Diencephalon (tissue), 1 donor: ENCODE data around the gene POLR1G. TPM values are rescaled to one million over a fixed set of nuclear protein-coding genes. Genes with fewer than 3 reads are reported as not detected.

Experiments used
- small RNA-seq: library from RNA; depleted of rRNA; stranded (forward); fragments of <200 nt; gene quantifications from one replicate; pipeline ENCODE3, GENCODE V24; 2014
- total RNA-seq: library from RNA; depleted of rRNA; stranded (reverse); fragments of >200 nt; gene quantifications from one replicate; pipeline ENCODE4 v1.2.3, GENCODE V29; 2014

Gene POLR1G, protein sequence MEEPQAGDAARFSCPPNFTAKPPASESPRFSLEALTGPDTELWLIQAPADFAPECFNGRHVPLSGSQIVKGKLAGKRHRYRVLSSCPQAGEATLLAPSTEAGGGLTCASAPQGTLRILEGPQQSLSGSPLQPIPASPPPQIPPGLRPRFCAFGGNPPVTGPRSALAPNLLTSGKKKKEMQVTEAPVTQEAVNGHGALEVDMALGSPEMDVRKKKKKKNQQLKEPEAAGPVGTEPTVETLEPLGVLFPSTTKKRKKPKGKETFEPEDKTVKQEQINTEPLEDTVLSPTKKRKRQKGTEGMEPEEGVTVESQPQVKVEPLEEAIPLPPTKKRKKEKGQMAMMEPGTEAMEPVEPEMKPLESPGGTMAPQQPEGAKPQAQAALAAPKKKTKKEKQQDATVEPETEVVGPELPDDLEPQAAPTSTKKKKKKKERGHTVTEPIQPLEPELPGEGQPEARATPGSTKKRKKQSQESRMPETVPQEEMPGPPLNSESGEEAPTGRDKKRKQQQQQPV
- 6.5 TPM for total RNA-seq

DNA sequence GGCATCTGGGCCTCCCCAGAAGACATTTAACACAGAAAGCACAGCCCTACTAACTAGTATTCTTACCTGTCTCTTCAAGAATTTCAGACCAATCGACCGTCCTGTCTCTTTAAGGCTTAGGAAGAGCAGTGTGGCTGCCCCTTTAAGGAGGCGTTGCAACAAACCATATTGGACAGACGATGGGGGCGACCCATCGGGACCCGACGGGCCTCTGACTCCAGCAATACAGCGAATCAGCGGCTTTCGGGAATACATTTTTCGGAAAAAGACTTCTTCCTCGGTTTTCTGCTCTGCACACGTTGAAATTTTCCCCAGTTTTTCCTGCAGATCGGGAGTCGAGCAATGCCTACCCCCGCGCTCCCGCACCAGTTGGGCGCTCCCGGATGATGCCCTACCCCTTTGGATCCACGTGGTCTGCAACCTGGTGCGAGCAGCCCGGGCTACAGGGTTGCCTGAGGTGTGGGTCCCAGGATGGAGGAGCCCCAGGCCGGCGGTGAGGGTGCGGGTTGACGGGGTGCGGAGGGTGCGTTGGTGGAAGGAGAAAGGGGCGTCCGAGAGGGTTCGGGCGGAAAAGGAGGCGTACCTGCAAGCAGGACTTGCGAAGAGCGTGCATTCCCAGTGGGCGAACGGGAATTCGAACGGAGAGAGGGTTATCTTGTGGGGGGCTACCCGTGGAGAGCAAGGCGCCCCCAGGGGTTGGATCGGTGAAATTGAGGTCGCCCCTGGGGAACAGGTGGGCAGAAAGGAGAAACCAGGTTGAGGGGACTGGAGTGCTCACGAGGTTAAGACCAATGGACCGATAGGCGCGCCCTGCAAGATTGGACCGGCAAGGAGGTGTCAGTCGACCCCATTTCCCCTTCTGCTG lies at the start of gene POLR1G:
TSS of gene POLR1G (plus strand) at position 419 of the 865 bp plus-strand sequence. CDS start at position 472, 53 bp downstream.

DNA sequence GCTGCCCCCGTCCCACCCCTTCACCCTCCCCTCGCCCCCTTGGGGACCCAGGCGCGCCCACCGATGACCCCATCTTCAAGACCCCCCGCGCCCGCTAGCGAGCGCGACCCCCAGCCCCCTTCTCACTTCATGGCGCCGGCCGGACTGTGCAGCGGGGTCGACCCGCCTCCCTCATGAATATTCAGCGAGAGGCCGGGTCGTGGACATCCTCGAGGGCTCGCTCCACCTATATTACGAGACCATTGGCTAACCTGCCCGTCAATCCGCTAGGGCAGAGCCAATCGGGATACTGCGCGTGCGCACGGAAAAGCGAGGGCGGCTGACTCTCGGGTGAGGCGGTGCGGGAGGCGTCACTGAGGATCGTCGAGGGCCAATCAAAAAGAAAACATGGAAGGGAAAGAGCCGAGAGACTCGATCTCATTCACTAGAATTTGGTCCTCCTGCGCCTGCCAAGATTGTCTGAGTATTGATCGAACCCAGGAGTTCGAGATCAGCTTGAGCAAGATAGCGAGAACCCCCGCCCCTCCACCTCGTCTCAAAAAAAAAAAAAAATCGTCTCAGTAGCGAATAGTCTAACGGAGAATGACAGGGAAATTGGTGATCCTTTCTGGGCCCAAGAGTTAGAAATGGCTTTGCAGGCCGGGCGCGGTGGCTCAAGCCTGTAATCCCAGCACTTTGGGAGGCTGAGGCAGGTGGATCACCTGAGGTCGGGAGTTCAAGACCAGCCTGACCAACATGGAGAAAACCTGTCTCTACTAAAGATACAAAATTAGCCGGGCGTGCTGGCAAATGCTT lies 35.8 kb upstream of the POLR1G start, which contains the start of gene ERCC2:
TSS of gene ERCC2 (minus strand) at position 164 of the 795 bp plus-strand sequence. CDS start at position 131, 33 bp downstream.

DNA sequence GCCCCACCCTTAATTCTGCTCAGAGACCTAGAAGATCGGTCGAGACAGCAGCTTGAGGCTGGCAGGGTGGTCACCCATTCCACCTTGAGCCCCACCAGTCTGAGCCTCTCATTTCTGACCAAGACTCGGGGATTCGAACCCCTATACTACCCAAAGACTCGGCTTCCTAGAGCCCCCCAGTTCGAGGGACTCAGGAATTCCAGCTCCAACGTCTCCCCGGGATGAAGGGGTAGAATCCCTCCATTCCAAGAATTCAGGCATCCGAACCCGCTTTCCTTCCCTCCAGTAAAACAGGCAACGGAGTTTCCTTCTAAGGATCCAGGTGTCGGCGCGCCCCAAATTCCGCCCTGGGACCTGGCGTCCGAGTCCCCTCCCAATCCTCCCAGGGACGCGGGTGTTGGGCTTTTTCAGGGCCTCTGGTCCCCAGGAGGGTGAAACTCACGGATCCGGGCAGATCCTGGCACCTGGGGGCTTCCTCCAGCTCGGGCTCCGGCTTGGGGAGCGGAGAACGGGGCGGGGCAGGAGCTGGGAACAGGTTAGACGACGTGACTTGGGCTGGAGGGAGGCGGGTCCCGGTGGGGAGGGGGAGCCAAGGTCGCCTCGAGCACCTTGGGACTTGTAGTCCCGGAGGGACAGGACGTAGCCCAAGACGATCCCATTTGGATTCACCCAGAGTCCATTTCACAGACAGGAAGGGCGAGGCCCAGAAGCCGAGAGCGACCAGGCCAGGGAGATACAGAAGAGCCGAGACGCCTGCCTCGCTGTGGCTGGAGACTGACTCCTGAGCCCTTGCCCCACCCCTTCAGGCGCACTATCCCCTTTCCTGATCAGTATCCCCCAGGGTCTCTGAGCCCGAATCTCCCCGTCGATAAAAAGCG lies 1.6 kb upstream of the POLR1G start, which contains the start of gene PPP1R13L:
TSS of gene PPP1R13L (minus strand) at position 513 of the 878 bp plus-strand sequence. CDS start 6,751 bp downstream, outside the sequence.

DNA sequence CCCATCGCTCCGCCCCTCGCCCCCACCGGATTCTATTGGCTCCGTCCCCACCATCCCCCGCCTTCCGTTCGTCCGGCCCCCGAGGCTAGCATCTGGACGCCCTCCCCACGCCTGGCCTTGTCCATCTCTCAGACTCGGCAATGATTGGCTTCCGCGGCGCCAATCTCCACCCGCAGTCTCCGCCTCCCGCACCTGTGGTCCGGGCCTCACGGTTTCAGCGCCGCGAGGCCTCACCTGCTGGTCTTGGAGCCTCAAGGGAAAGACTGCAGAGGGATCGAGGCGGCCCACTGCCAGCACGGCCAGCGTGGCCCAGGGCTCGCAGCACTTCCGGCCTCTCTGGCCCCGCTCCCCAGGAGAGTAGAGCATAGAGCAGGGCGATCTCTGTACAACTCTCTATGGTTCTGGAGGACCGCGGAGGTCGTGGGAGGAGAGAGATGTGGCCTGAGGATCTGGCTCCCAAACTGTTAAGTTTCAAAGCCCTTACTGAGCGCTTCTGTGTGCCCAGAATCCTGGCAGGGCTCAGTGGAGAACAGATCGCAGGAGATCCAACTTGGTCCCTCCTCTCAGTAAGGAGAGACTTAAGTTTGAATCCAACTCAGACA lies 17.2 kb downstream of the POLR1G start, which contains the start of gene ERCC1:
TSS of gene ERCC1 (minus strand) at position 329 of the 602 bp plus-strand sequence. CDS start 543 bp downstream, outside the sequence.

Small RNA genes lying within 50 kb of the gene (small RNA-seq; reads per million reads assigned to genes)
- not detected for gene MIR6088

Other genes starting within 250 kb of the POLR1G start
- 0.69 TPM for gene NKPD1, start 245.7 kb upstream of the POLR1G start, total RNA-seq
- 7.2 TPM for gene TRAPPC6A, start 228.4 kb upstream of the POLR1G start, total RNA-seq
- gene BLOC1S3, start 227.9 kb upstream of the POLR1G start, total RNA-seq = 4.4 TPM
- 0.23 TPM for gene EXOC3L2, start 161.2 kb upstream of the POLR1G start, total RNA-seq
- 39.2 TPM for gene MARK4, start 155.4 kb upstream of the POLR1G start, total RNA-seq
- gene CKM, start 83.8 kb upstream of the POLR1G start, total RNA-seq = not detected
- gene KLC3, start 65.9 kb upstream of the POLR1G start, total RNA-seq = 1.8 TPM
- 23.3 TPM for gene ERCC2, start 36.1 kb upstream of the POLR1G start, total RNA-seq
- 0.46 TPM for gene PPP1R13L, start 1.6 kb upstream of the POLR1G start, total RNA-seq
- 41.3 TPM for gene ERCC1, start 17.3 kb downstream of the POLR1G start, total RNA-seq
- gene FOSB, start 61.4 kb downstream of the POLR1G start, total RNA-seq = 4.4 TPM
- 59.1 TPM for gene RTN2, start 90.4 kb downstream of the POLR1G start, total RNA-seq
- 1.2 TPM for gene PPM1N, start 91.8 kb downstream of the POLR1G start, total RNA-seq
- 15.7 TPM for gene VASP, start 100.8 kb downstream of the POLR1G start, total RNA-seq
- 4.8 TPM for gene OPA3, start 178.2 kb downstream of the POLR1G start, total RNA-seq
- 0.23 TPM for gene GPR4, start 195.6 kb downstream of the POLR1G start, total RNA-seq
- 42.2 TPM for gene EML2, start 232.8 kb downstream of the POLR1G start, total RNA-seq